Loucy (cell line): Measurements from ENCODE around the gene KPNA4.

Source experiments
- H2AFZ ChIP-seq: fragments of 200-600 bp; sonication (generic); 2 replicates; pipeline ENCODE4 v1.6.0; 2016; ENCODE audit warnings: antibody characterized with exemption, mild to moderate bottlenecking, low read length, moderate library complexity
- H3F3A ChIP-seq: fragments of 200-600 bp; 2 replicates; pipeline ENCODE4 v1.6.0; 2016; ENCODE audit warnings: antibody characterized with exemption, low read depth, mild to moderate bottlenecking
- H3K27me3 ChIP-seq: fragments of 200-600 bp; sonication (generic); 2 replicates; pipeline ENCODE4 v1.6.1; 2014; ENCODE audit warnings: low read length, mild to moderate bottlenecking; ENCODE audit not compliant: insufficient read depth, poor library complexity, severe bottlenecking
- H3K36me3 ChIP-seq: fragments of 200-600 bp; sonication (generic); 2 replicates; pipeline ENCODE4 v1.6.1; 2016; ENCODE audit warnings: low read length; ENCODE audit not compliant: insufficient read depth
- H3K4me1 ChIP-seq: fragments of 200-600 bp; sonication (generic); 2 replicates; pipeline ENCODE4 v1.5.1; 2014; ENCODE audit warnings: low read length, mild to moderate bottlenecking; ENCODE audit not compliant: insufficient read depth, poor library complexity, severe bottlenecking
- H3K4me2 ChIP-seq: fragments of 200-600 bp; sonication (generic); 2 replicates; pipeline ENCODE4 v1.6.0; 2014; ENCODE audit warnings: antibody characterized with exemption, low read length, low read depth, mild to moderate bottlenecking; ENCODE audit not compliant: poor library complexity, severe bottlenecking
- H3K4me3 ChIP-seq: fragments of 200-600 bp; sonication (generic); 2 replicates; pipeline ENCODE4 v1.5.1; 2014; ENCODE audit warnings: low read length, mild to moderate bottlenecking, mixed read lengths; ENCODE audit not compliant: poor library complexity, severe bottlenecking
- H3K79me2 ChIP-seq: fragments of 200-600 bp; sonication (generic); 2 replicates; pipeline ENCODE4 v1.6.1; 2014; ENCODE audit warnings: low read length; ENCODE audit not compliant: insufficient read depth
- H3K9ac ChIP-seq: fragments of 200-600 bp; sonication (generic); 2 replicates; pipeline ENCODE4 v1.6.0; 2014; ENCODE audit warnings: mild to moderate bottlenecking, low read depth, low read length, moderate library complexity; ENCODE audit not compliant: poor library complexity, severe bottlenecking
- H3K9me2 ChIP-seq: fragments of 200-600 bp; sonication (generic); replicated peaks from 2 replicates; pipeline ENCODE4 v1.6.1; 2016; ENCODE audit warnings: low read depth, low read length, mixed read lengths
- H3K9me3 ChIP-seq: fragments of 200-600 bp; sonication (generic); 2 replicates; pipeline ENCODE4 v1.6.1; 2014; ENCODE audit warnings: mild to moderate bottlenecking, antibody characterized with exemption, low read length, low read depth; ENCODE audit not compliant: insufficient read depth
- H4K20me1 ChIP-seq: fragments of 200-600 bp; sonication (generic); 2 replicates; pipeline ENCODE4 v1.6.0; 2014; ENCODE audit warnings: antibody characterized with exemption, low read length, mild to moderate bottlenecking; ENCODE audit not compliant: insufficient read depth, poor library complexity, severe bottlenecking
- CTCF ChIP-seq: fragments of 200-600 bp; sonication (generic); conservative IDR thresholded peaks from 2 replicates; pipeline ENCODE4 v1.5.1; 2014; ENCODE audit warnings: mild to moderate bottlenecking, antibody characterized with exemption, low read length
- EZH2phosphoT487 ChIP-seq: fragments of 200-600 bp; IDR thresholded peaks from 2 replicates; pipeline ENCODE4 v1.6.1; 2018; ENCODE audit warnings: antibody characterized with exemption, mild to moderate bottlenecking, moderate library complexity, borderline replicate concordance

Gene KPNA4

DNA sequence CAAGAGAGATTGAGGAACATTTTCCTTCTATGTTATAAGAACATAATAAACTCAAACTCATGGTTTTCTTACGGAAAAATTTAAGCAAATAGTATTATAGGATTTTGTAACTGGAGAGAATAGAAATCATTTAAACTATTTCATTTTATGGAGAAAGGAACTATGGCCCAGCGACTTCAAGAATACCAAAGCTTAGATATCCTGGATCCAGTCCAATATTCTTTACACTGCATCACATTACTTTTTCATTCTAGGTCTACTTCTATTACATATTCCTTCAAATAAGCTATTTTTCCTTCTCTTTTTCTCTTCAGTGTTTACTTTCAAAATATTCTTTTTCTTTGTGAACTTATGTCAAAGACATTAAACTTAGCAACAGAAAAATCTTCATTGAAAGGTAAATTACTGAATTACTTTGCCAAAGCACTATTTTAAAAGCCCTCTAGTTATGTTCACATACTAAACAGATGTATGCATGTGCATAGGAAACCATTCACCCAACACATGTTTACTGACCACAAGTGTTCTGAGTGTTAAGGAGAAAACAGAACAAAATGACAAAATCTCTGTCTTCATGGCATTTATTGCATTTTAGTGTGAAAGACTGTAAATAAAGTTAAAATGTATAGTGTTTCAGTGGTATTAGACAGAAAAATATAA lies 20.4 kb downstream of the KPNA4 start:
- no peak overlapping the region for H2AFZ ChIP-seq
- H3K9ac ChIP-seq = no peak overlapping the region
- no peaks in the 10 kb centered on the region for H3F3A ChIP-seq
- peaks cover 70% of the 10 kb centered on the region for H4K20me1 ChIP-seq
- H3K9me2 ChIP-seq = no peaks in the 10 kb centered on the region
- no peak overlapping the region for H3K4me2 ChIP-seq
- H3K27me3 ChIP-seq = no peaks in the 10 kb centered on the region
- TF ChIP-seq CTCF (no peak), EZH2phosphoT487 (no peak)
- no peak overlapping the region for H3K4me3 ChIP-seq
- H3K79me2 ChIP-seq = peaks cover 100% of the 10 kb centered on the region
- H3K9me3 ChIP-seq = peaks cover 9% of the 10 kb centered on the region
- H3K36me3 ChIP-seq = peaks cover 4% of the 10 kb centered on the region; the same call in 1 of the 2 replicates
- peaks cover 15% of the 10 kb centered on the region for H3K4me1 ChIP-seq

GRCh38 chr3:160540551-160540950 lies 24.8 kb downstream of the KPNA4 start:
- H4K20me1 ChIP-seq = peaks cover 78% of the 10 kb centered on the region
- H3K9me2 ChIP-seq = no peaks in the 10 kb centered on the region

DNA sequence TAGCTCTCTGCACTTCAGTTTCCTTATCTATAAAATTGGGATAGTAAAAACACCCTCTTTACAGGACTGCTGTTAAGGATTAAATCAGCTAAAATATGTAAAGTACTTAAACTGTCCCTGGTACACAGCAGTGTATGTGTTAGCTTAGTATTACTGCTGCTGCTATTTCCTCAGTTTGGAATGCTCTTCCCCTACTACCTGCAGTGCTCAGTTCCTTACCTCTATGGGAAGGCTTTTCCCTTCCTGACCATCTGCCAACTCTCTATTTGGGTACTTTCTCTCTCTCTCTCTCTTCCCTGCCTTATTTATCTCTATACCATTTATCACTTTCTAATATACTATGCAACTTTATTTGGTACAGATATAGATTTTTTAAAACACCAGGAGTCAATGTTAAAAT lies 26.5 kb downstream of the KPNA4 start:
- H3K36me3 ChIP-seq = peaks cover 19% of the 10 kb centered on the region; the same call in 1 of the 2 replicates
- H3K9me2 ChIP-seq = no peaks in the 10 kb centered on the region
- H3K27me3 ChIP-seq = no peaks in the 10 kb centered on the region
- H3K4me3 ChIP-seq = no peak overlapping the region
- H3K9me3 ChIP-seq = no peaks in the 10 kb centered on the region
- no peak overlapping the region for H3K9ac ChIP-seq
- TF ChIP-seq EZH2phosphoT487 (no peak), CTCF (no peak)
- H4K20me1 ChIP-seq = peaks cover 64% of the 10 kb centered on the region
- H3F3A ChIP-seq = no peaks in the 10 kb centered on the region
- no peak overlapping the region for H3K4me2 ChIP-seq
- H3K79me2 ChIP-seq = peaks cover 75% of the 10 kb centered on the region
- no peaks in the 10 kb centered on the region for H3K4me1 ChIP-seq
- H2AFZ ChIP-seq = no peak overlapping the region

More at GRCh38 chr3:160540551-160540950, 24.8 kb downstream of the KPNA4 start:
- Histone ChIP-seq H3K4me2 (no peak overlapping the region), H2AFZ (no peak overlapping the region), H3K79me2 (peaks cover 92% of the 10 kb centered on the region), H3K9ac (no peak overlapping the region), H3K9me3 (no peaks in the 10 kb centered on the region), H3K36me3 (peaks cover 4% of the 10 kb centered on the region; the same call in 1 of the 2 replicates), H3K4me3 (no peak overlapping the region), H3K27me3 (no peaks in the 10 kb centered on the region), H3K4me1 (peaks cover 8% of the 10 kb centered on the region), H3F3A (no peaks in the 10 kb centered on the region)
- no peak for TF ChIP-seq EZH2phosphoT487
- TF ChIP-seq CTCF = no peak
